Fibroblast of mammary gland (primary cell): Measurements from ENCODE around the gene MED22.
"Not testable (repeated sequence)": the region's sequence is repeated elsewhere in the genome, so short reads cannot be mapped to it uniquely, and the experiment has no call there.

Experiments
- DNase-seq: peaks from one replicate; pipeline ENCODE4 v3.0.0-alpha.2; 2010; ENCODE audit warnings: low read depth
- H3K4me3 ChIP-seq: 2 replicates; pipeline ENCODE4 v1.5.1; 2011; ENCODE audit warnings: low read depth, mild to moderate bottlenecking, low read length, moderate library complexity; ENCODE audit not compliant: control insufficient read depth
- CTCF ChIP-seq: conservative IDR thresholded peaks from 2 replicates; pipeline ENCODE4 v1.5.1; 2011; ENCODE audit warnings: low read depth, low read length, inconsistent platforms; ENCODE audit not compliant: control insufficient read depth, insufficient read depth

MED22 gene

GRCh38 chr9:133331641-133332380 is 16.1 kb downstream of the MED22 start:
- TF ChIP-seq CTCF = no peak
- DNase-seq = no peak
- H3K4me3 ChIP-seq = no peak overlapping the region

- no peak for TF ChIP-seq CTCF
- no peak overlapping the region for H3K4me3 ChIP-seq
- DNase-seq = no peak
Measured at GRCh38 chr9:133331221-133331620, 16.7 kb downstream of the MED22 start.

GRCh38 chr9:133329306-133330156 is 18.4 kb downstream of the MED22 start:
- peak; percentile 45 for TF ChIP-seq CTCF
- not testable (repeated sequence) for DNase-seq, H3K4me3 ChIP-seq

- DNase-seq = no peak
- TF ChIP-seq CTCF = no peak
- no peak overlapping the region for H3K4me3 ChIP-seq
Measured at GRCh38 chr9:133327834-133328484, 20.0 kb downstream of the MED22 start.

- DNase-seq, H3K4me3 ChIP-seq: not testable (repeated sequence)
Measured at GRCh38 chr9:133327021-133327420, 20.9 kb downstream of the MED22 start.

GRCh38 chr9:133323991-133324703 is 23.8 kb downstream of the MED22 start:
- H3K4me3 ChIP-seq = no peak overlapping the region
- no peak for DNase-seq
- TF ChIP-seq CTCF = no peak

GRCh38 chr9:133323211-133323610 is 24.7 kb downstream of the MED22 start:
- TF ChIP-seq CTCF = no peak
- no peak for DNase-seq
- H3K4me3 ChIP-seq = no peak overlapping the region
